Sciatic nerve (tissue), 2 donors: ENCODE data around the gene GNAT3. TPM values are rescaled to one million over a fixed set of nuclear protein-coding genes. Genes with fewer than 3 reads are reported as not detected.

Experiments
- ATAC-seq: fragments of 200-7000 bp; cut with Tn5 transposase; one replicate; pipeline ENCODE4 v1.9.1; 2020; ENCODE audit warnings: mild to moderate bottlenecking, moderate library complexity
- DNase-seq: peaks from one replicate; pipeline ENCODE4 v3.0.0-alpha.2; 2020; ENCODE audit warnings: low spot score
- intact Hi-C: fragments of 100-400 bp; cut with DNase I; formaldehyde crosslinking; loops from one replicate; pipeline ENCODE4 v1.14.2; 2022
- total RNA-seq: library from RNA; stranded (reverse); fragmentation: NEBNext Ultra II Directional; extraction: Animal tissue kit (Norgen Biotek cat#: 25700); gene quantifications from one replicate; pipeline ENCODE4 v1.2.1, GENCODE V29; 2021
- donor health status: DM: no; HTN: no; CAD: no.
- donor health status: DM: no; HTN: no; CAD: no.

Gene GNAT3
- total RNA-seq, 1 donor from 2014 or later = not detected

DNA sequence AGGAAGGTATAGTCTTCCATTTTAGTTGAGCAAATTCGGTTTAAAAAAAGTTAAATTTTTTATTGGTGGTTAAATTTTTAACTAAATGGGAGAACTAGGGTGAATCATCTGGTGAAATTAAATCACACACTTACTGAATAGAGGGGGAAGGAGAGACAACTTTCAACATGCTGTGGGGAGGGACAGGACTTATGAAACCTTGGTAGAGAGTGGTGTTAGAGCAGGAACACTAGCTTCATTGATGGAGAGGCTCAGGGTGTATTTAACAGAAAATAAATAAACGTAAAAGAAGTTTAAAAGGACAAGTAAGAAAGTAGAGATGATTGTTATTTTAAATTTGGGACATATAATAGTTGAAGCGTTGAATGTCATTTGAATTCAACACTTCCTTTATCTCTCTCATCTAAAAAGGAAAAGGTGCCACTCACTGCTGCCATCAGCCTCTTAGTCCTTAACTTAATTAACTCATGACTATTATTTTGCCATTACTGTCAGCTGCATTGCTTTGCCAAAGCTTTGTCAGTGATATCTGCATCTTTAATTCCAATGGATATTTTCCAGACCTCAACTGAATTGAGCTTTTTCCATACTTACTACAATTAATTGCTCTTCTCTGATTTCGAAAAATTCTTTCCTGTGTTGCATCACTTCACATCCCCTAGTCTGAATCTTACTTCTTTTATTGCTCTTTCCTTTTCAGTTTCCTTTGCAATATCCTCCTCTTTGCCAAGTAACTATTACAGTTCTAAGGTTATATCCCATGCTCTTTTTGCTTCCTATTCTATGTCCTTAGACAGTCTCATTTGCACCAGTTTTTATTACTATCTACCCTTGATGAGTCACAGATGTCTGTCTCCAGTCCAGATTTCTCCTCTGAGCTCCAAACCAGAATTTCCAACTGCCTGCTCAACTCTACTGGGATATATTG lies 71.7 kb downstream of the GNAT3 start:
- intact Hi-C loops = no loop called here
- ATAC-seq (peak; percentile 96), DNase-seq (no peak)

DNA sequence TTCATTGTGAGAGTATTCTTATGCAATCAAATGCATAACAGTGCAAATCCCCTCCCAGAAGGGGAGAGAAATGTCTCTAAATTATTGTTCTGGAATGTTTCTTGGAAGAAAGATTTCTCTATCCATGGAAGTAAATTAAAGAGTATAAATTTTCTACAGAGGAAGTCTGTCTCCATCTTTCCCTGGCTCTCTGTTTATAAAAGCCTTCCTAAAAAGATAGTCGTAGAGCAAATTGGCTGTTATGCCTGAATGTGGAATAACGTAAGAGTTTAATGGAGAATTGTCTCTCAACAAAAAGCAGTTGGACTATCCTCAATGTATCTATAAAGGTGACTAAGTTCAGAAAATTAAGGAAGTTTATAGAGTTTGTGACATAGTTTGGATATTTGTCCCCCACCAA lies 76.3 kb downstream of the GNAT3 start:
- no peak for ATAC-seq
- DNase-seq = no peak
- intact Hi-C loops = no loop called here

DNA sequence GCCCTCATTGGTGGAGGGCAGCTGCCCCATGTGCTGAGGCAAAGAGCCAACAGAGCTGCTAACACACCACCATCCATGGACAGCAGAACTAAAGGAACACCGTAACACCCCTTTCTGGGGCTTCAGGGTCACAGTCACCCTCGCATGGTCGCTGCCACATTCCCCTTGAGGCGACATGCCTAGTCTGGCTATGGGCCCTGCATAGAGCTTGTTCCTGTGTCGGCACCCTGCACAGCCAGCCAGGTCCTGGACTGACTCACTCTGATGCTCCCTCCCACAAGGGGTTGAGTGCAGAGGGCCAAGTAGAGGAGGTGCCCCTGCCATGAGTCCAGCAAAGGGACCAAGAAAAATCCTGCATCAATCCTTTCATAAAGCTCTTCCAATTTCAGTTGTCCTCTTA lies 77.8 kb downstream of the GNAT3 start:
- DNase-seq = no peak
- intact Hi-C loops = no loop called here
- ATAC-seq = no peak

DNA sequence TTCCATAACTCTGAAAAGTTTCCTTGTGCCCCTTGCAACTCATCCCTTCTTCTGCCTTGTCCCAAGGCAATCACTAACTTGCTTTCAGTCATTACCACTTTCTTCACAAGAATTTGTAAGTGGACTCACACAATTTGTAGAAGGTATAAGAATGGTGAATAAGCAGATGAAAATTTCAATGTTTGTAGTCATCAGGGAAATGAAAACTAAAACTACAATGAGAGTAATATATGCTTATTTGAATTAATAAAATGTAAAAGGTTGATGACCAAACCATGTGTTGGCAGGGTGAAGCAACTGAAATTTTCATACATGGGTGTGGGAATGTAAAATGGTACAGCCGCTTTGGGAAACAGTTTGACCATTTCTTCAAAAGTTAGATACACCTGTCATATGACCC lies 79.7 kb downstream of the GNAT3 start:
- ATAC-seq = no peak
- DNase-seq = no peak
- intact Hi-C loops = no loop called here

DNA sequence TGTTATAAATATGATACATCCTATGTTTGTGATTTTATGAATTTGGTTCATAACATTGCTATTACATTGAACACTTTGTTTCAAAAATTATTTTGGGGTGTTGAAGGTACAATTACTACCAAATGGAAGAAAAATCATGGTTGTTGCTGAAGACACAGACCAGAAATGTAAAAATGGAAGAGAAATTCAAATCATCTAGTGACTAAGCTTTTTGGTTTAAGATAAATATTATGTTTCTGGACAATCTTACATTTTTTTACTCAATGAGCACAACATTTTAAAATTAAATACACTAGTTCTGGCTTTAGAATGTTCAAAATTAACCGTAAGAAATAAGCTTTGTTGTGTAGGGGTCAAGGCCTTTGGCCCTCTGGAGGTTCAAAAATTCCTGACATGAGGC lies 82.7 kb downstream of the GNAT3 start:
- intact Hi-C loops = no loop called here
- ATAC-seq (no peak), DNase-seq (no peak)

DNA sequence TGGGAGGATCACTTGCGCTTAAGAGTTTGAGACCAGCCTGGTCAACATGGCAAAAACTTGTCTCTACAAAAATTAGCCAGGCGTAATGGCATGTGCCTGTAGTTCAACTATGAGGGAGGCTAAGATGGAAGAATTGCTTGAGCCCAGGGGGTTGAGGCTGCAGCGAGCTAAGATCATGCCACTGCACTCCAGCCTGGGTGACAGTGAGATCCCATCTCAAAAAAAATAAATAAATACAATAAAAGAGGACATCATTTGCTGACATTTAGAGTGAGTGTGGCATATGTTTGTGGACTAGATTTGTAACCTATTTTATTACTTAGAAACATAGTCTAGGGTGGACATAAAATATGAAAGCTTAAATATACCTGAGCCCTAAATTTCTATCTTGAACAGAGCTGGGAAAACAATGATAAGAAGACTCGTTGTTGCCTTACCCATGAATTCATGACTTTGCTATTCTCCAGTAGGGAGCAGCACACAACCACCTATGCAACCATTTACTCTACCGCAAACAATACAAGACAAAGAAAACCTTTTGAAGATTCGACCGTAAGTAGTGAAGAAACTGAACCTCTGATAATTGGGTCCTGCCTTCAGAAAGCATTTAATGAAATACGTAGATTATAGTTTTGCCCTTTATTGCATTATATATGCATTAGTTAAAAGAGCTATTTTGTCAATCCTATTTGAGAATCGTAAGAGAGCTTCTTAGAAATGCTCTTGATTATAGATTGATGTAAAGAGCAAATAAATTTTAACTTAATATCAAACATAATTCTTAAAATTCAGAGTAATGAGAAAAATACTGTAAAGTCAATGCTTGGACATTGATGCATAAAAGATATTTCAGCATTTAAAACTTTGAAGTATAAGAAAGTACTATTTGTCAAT lies 83.5 kb downstream of the GNAT3 start:
- ATAC-seq (peak; percentile 92), DNase-seq (no peak)
- intact Hi-C loops = no loop called here

DNA sequence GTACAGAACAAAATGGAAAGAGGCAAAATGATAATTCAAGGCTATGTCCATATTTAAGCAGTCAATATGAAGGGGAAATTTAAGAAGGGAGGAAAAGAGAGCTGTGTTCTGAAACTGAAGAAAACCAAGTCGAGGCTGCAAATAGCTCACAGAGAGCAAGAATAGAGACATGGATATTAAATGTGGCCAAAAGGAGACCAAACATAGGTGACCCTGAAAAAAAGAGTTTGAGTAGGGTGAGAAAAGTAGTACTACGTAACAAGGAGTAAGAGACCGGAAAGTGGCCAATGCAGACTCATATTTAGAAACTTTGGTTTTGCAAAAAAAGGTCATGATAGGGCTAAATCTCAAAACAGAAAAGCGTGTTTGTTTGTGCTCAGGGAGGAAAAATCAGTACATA lies 84.6 kb downstream of the GNAT3 start:
- intact Hi-C loops = no loop called here
- no peak for ATAC-seq
- DNase-seq = no peak

DNA sequence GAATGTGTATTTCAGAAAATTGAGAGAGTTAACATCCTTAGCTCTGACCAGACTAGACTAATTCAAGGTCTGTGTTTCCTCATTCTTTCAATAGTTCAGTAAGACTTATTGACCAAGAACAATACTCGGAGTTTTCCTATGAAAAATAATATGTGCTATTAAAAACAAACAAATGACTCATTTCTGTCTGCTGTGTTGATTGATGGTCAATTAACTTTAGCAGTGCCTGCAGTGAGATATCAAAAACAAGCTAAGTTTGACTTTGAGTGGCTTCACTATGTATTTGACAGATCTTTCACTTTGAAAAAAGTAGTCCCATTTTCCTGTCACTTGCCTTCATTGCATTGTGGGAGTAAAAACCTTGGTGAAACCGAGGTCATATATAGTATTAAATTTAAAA lies 91.0 kb downstream of the GNAT3 start:
- ATAC-seq = no peak
- no peak for DNase-seq
- intact Hi-C loops = no loop called here

DNA sequence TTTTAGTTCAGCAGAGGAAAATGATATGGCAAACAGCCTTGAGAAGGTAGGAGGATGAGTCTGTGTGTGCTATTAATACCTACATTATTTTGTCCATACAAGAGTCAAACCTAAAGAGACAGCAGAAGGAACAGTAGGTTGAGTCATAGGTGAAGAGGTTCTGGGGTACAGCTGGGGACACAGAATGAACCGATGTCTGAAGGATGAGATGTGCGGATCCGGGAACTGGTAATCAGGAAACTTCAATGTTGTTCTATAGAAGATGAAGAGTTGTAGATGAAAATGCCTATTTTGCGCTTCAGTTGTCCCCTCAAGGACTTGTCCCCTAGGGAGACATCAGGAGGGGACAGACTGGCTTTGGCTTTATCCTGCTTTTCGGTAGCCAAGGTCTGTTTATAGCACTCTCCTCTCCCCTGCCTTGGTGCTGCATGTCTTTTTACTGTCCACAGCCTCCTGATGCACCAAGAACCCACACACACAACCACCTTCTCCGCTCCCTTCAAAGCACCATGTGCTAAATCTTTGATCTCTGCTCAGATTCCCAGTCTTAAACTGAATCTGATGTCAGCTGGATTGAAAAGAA lies 94.6 kb downstream of the GNAT3 start:
- ATAC-seq (no peak), DNase-seq (no peak)
- intact Hi-C loops = no loop called here

DNA sequence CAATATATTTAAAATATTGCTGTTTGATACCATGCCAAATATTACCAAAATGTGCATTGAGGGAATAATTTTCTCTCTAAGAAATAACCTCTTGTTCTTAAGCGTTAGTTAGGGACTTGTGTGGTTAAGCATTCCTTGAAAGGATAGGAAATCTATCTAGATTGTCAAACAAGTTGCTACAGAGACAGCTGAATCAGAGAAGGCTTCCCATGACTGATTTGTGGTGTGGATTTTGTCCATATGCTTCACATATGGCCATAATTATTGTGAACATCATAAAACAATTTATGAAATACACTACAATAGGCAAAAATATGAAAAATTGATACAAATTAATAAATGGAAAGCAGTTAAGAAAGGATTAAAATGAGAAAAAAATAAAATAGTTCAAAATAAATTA lies 96.3 kb downstream of the GNAT3 start:
- intact Hi-C loops = no loop called here
- no peak for ATAC-seq

DNA sequence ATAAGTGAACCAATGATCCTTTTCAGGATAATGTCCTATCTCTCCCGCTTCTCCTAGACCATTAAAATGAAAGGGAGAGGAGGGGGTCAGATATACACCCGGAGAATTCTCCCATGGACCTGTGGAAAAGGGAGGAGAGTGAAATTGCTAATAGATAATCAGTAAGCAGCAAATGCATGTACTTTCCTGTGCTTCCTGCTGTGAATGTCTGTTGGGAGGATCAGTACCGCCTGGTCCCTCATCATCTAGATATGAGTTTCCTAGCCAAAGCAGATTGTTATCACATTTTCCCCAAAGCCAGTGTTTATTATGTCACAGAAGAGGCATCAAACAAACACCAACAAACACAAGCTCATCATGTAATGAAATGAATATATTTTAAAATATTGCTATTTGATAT lies 96.8 kb downstream of the GNAT3 start:
- intact Hi-C loops = no loop called here
- ATAC-seq = no peak
- no peak for DNase-seq

More for the DNA sequence above, 96.3 kb downstream of the GNAT3 start:
- DNase-seq = no peak

DNA sequence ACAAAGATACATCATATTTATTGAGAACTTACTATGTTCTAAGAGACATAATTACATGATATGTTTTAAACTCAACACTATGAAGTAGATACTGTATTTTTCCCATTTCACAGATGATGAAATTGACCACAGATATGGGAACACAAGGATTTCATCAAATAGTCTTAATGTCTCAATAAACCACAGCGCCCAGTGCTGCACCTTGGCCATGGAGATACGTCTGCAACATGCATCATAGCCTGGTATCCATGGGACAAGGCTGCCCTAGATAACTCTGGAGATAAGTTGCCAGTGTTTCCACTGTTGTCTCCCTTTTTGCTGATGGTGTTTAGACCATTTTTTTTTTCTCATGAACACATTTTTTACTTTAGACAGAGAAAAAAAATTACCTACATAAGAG lies 97.5 kb downstream of the GNAT3 start:
- no peak for ATAC-seq
- intact Hi-C loops = no loop called here
- no peak for DNase-seq

DNA sequence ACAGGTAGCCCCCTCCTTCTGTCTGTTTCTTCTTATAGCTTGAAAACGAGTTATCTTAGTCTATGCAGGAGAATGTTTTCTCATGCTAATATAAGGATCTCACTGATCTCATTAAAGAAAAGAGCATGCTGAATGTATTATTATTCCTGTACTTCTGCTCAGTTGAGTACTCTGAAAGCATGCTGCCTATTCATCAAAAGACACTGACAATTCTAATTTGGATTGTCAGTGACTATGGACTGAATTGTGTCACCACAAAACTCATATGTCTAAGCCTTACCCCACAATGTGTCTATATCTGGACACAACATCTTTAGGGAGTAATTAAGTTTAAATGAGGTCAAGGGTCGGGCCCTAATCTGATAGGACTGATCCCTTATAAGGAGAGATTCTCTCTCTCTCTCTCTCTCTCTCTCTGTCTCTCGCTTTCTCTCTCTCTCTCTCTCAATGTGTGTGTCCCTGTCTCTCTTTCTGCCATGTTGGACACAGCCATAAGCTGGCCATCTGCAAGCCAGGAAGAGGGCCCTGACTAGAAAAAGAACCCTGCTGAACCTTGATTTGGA lies 98.4 kb downstream of the GNAT3 start:
- DNase-seq (no peak), ATAC-seq (no peak)
- intact Hi-C loops = no loop called here

DNA sequence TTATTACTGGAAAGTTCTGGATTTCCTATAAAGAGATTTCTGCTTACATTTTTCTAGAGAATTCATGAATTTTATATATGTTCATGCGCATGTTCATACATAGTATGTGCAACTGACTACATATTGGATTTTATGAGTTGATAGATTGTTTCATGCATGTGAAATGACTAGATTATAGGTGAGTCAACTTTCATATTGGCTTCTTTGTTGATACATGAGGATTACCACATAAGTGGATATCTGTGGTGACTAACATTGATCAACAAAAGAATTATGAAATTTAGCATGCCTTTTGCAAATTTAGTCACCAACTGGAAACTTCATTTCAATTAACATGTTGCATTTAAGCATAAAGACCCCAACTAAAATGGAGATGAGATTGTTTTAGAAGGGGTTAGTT lies 99.0 kb downstream of the GNAT3 start:
- DNase-seq = no peak
- intact Hi-C loops = no loop called here
- no peak for ATAC-seq

DNA sequence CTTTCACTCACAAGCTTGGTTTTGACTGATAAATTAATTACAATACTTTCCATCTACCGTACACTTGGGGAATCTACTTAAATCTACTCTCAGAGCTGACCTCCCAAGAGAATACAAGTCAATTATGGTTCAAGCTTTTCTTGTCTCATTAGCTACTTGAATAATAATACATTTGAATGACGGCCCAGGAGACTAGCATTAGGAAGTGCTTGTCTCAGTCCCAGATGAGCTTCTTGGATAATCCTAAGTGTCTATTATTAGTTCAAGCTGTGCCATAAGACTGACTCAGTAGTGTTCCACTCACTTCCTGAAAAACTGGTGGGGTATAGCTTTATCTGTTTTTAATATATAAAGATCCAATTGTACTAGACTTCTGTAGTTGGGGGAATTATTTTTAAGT lies 100.2 kb downstream of the GNAT3 start:
- intact Hi-C loops = no loop called here
- no peak for DNase-seq
- ATAC-seq = no peak

DNA sequence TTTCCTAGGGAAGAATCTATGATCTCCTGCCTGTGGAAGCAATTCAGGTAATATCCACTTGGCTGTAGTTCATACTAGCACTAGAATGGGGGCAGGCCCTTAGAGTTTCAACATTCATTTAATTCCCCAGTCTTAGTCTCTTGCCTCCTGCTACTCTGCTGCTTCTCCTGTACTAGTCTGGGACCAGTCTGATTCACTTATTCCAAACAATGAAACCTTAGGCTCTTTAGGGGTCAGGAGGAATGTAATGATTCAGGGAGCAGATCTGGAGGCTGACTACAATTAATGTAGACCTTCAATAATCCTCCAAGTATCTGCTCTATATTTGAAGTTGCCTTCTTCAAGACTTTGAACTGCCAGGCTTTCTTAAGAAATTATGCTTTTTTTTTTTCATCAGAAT lies 101.8 kb downstream of the GNAT3 start:
- intact Hi-C loops = no loop called here
- DNase-seq = no peak
- no peak for ATAC-seq
